Daoy (cell line): ENCODE measurements around the gene GPR171. TPM values are rescaled to one million over a fixed set of nuclear protein-coding genes. Genes with fewer than 3 reads are reported as not detected.
"Not testable (repeated sequence)": the region's sequence is repeated elsewhere in the genome, so short reads cannot be mapped to it uniquely, and the experiment has no call there.

Experiments used
- DNase-seq: peaks from one replicate; pipeline ENCODE4 v3.0.0-alpha.2; 2015; ENCODE audit warnings: low read depth
- total RNA-seq: library from RNA; depleted of rRNA; stranded (reverse); fragments of >200 nt; shearing (Covaris generic); gene quantifications from 2 replicates; pipeline ENCODE4 v1.2.3, GENCODE V29; 2014; rRNA removed

The GPR171 gene, protein sequence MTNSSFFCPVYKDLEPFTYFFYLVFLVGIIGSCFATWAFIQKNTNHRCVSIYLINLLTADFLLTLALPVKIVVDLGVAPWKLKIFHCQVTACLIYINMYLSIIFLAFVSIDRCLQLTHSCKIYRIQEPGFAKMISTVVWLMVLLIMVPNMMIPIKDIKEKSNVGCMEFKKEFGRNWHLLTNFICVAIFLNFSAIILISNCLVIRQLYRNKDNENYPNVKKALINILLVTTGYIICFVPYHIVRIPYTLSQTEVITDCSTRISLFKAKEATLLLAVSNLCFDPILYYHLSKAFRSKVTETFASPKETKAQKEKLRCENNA
- not detected in 2 replicates for total RNA-seq

GRCh38 chr3:151203051-151203420, at the start of gene GPR171:
TSS of gene GPR171 (minus strand) at chr3:151203216. CDS start at chr3:151199386, 3,830 bp downstream.
- DNase-seq: no peak

DNA sequence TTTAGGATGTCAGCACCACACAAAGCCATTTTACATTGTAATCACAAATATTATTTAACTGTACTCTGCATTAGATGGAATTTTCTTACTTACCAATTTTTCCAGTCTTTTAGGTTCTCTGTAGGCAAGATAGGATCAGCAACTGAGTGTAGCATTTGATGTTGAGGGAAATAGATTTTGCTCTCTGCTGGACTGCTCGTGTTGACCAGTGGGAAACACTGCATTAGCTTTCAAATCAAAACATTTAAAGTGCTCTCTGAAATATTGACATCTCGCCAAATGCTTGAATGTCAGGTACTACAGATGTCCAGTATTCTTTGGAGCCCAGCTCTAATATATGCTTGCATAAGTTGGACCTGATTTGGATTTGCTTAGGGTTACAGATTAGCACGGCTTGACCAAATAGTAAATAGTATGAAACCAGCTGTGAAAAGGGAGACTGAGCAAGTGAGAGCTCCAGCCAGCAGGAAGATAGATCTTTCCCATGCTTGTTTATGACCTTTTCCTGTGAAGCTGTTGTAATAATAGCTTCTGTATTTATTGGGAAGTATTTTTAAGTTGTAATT, 45.8 kb upstream of the GPR171 start:
- no peak for DNase-seq

DNA sequence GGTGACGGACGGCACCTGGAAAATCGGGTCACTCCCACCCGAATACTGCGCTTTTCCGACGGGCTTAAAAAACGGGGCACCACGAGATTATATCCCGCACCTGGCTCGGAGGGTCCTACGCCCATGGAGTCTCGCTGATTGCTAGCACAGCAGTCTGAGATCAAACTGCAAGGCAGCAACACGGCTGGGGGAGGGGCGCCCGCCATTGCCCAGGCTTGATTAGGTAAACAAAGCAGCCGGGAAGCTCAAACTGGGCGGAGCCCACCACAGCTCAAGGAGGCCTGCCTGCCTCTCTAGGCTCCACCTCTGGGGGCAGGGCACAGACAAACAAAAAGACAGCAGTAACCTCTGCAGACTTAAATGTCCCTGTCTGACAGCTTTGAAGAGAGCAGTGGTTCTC, 39.0 kb upstream of the GPR171 start:
- not testable (repeated sequence) for DNase-seq

GRCh38 chr3:151236736-151237135, 33.7 kb upstream of the GPR171 start:
- DNase-seq: no peak

GRCh38 chr3:151236316-151236715, 33.3 kb upstream of the GPR171 start:
- no peak for DNase-seq

- no peak for DNase-seq
Observed at GRCh38 chr3:151234825-151235224, 31.8 kb upstream of the GPR171 start.

DNA sequence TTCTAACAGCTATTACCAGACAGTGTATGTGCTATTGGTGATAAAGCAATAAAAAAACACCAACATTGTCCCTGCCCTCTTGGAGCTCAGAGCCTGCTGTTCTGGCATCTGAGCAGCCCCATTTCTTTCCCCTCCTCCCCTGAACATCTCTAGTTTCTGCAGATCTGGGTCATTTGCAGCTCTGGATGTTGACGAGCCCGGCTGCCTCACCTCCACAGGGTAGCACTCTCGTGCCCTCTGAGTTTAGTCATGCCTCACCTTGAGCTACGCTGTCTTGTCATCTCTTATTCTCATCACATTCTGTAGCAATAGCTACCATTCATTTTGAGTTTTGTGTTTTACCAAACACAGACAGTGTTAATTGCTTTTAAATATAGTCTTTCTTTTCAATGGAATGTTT, 30.0 kb upstream of the GPR171 start:
- DNase-seq: no peak

DNA sequence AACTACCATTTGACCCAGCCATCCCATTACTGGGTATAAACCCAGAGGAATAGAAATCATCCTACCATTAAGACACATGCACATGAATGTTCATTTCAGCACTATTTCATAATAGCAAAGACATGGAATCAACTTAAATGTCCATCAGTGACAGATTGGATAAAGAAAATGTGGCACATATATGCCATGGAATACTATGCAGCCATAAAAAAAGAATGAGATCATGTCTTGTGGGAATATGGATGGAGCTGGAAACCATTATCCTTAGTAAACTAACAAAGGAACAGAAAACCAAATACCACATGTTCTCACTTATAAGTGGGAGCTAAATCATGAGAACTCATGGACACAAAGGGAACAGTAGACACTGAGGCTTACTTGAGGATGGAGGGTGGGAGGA, 29.4 kb upstream of the GPR171 start:
- DNase-seq: not testable (repeated sequence)

DNA sequence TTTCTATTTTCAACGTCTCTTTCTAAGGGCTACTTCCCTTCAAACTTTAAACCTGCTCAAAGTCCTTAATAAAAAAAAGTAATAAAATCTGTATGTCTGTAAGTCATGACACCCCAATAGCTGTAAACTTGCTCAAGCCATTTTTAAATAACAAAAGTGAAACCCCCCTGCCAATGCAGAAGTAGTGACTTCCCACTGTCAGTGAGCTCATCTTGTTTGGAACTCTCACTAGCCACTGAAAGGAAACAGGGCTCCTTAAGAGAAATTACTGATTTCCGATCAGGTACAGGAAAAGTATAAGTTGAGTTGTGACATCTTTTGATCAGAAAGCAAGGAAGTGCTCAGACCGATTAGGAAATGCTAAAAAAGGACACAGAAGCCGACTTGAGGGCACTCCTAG, 27.6 kb upstream of the GPR171 start:
- DNase-seq: no peak

- DNase-seq: peak; percentile 76
Observed at GRCh38 chr3:151228666-151229040, 25.6 kb upstream of the GPR171 start.

DNA sequence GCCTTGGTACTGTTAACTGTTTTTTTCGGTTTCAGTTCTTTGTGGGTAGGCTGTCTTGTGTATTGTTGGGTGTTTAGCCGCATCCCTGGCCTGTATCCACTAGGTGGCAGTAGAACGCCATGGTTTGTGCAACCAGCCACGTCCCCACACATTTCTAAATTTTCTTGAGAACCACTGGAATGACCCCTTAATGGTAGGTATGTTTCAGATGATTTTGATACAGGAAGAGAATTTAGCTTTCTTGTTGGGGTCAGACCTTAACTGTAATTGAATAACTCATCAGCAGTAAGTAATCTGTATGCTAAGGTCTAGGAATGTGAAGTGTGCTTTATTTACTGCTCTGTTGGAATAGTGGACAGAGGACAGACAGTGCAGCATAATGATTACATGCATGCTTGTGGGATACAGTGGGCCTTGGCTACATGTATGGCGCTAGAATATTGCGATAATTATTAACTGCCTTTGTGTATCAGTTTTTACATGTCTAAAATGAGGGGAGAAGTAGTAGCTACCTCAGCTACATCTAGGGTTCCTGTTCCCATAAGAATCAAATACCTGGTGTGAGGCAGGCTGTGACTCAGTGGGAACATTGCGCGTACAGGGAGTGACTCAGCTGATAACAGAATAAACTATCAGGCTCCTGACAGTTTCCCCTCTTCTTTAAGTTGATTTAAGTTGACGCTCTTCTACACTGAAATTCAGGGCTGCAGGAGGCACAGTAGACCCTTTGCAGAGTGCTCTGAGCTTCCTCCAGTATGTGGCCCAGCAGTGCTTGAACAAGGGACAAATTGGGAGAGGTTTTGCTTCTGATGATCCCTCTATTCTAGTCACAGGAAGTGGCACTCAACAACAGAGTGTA, 25.0 kb upstream of the GPR171 start:
- peak; percentile 88 for DNase-seq

GRCh38 chr3:151227266-151227806, 24.3 kb upstream of the GPR171 start:
- DNase-seq: no peak

DNA sequence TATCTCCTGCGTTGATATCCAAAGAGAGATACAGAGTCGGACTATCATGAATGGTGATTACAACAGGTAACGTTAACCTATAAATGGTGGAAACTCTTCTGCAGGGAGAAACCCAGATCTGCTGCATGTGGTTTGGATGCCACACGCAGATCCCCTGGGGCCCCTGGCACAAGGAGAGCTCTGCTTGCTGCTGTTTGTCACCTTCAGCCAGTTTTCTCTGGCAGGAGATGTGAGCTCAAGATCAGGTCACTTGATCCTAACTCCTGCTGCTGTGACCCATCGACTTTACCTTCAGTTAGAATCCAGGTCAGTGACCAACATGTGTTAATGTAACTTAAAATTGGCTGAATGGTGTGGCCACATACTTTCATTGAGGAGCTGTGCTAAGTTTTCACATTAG, 23.8 kb upstream of the GPR171 start:
- no peak for DNase-seq

GRCh38 chr3:151226088-151226563, 23.1 kb upstream of the GPR171 start:
- peak; percentile 77 for DNase-seq

GRCh38 chr3:151225040-151225975, 22.3 kb upstream of the GPR171 start:
- no peak for DNase-seq

DNA sequence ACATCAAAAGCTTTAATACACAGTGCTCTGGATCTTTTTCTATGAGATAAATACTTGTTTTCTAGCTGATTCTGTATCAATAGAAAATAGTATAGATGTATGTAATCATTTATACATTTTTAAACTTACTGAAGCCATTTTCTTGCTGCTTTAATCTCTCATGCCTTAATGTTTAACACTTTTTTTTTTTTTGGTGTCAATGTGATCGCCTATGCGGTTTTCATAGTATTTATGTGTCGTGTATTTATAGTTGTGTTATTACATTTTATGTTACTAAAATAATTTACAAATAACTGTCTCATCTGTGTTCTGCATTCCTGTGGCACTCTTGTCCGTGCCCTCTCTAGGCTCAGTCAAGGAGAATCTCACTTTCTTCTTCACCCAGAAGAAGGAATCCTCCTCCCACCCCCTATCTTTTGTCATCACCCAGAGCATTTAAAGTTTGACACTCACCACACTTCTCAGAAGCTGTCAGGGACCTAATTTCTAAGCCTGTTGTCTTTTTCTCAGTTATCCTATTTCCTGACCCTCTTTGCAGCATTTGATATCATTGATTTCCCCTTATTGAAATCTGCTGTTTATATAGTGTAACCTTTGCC, 21.4 kb upstream of the GPR171 start:
- DNase-seq: no peak

GRCh38 chr3:151219056-151219455, 16.0 kb upstream of the GPR171 start:
- peak; percentile 67 for DNase-seq

GRCh38 chr3:151218136-151218535, 15.1 kb upstream of the GPR171 start:
- no peak for DNase-seq

DNA sequence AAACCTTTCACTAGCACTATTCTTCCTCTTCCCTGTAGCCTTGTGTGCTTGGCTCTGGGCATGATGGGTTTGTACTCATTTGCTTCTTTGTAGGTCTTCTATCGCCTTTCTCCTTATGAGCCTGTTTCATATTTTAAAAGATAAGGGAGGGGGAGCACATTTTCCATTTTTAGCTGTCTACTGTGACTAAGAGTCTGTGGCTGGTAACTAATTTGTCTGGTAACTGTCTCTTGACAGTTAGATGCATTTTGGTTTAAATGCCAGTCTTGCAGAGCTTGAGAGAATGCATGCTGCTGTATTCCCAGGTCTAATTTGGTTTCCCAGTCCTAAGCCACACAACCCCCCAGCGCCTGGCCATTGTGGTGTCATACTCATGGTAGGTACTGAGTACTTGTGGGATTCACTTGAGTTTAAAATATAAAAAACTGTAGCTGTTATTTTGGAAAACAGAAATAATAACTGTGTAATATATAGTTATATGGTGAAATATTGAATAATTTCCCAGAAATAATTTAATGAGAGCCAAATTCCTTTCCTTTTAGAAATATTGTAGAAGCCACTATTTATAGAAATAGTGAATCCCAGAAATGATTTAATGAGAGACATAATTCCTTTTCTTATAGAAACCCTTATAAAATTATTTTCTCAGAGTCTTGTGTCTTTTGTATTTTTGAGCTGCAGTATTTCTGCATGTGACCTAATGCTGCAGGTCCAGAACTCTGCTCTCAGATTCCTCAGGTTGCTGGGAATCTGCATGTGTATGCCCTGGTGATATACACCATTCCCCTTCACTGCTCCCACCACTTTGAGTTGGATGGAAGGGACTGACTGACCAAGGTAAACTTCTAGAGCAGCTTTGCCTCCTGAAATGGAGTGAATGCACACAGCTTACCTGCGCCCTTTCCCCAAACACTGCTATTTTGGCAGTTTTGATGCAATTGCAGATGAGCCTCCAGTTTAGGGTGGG, 13.9 kb upstream of the GPR171 start:
- DNase-seq: peak; percentile 72

GRCh38 chr3:151214459-151214858, 11.4 kb upstream of the GPR171 start:
- DNase-seq: no peak
